NAMALWA (cell line): Measurements from ENCODE around the gene ACAT2.
"Not testable (repeated sequence)": the region's sequence is repeated elsewhere in the genome, so short reads cannot be mapped to it uniquely, and the experiment has no call there.

Experiments used
- DNase-seq: peaks from one replicate; pipeline ENCODE4 v3.0.0-alpha.2; 2015; ENCODE audit warnings: low spot score

The ACAT2 gene

GRCh38 chr6:159813781-159814180 lies 51.9 kb downstream of the ACAT2 start:
- no peak for DNase-seq

GRCh38 chr6:159815410-159815809 lies 53.6 kb downstream of the ACAT2 start:
- DNase-seq = no peak

- DNase-seq = not testable (repeated sequence)
Observed at GRCh38 chr6:159816775-159817174, 54.9 kb downstream of the ACAT2 start.

- DNase-seq = no peak
Observed at GRCh38 chr6:159817951-159818739, 56.3 kb downstream of the ACAT2 start.

- DNase-seq = no peak
Observed at GRCh38 chr6:159819098-159819497, 57.3 kb downstream of the ACAT2 start.

- no peak for DNase-seq
Observed at GRCh38 chr6:159819932-159820640, 58.2 kb downstream of the ACAT2 start.

- DNase-seq = no peak
Observed at GRCh38 chr6:159821122-159821521, 59.3 kb downstream of the ACAT2 start.

- DNase-seq = no peak
Observed at GRCh38 chr6:159821726-159822125, 59.9 kb downstream of the ACAT2 start.

- no peak for DNase-seq
Observed at GRCh38 chr6:159823953-159824352, 62.1 kb downstream of the ACAT2 start.

GRCh38 chr6:159824690-159825089 lies 62.8 kb downstream of the ACAT2 start:
- not testable (repeated sequence) for DNase-seq

- no peak for DNase-seq
Observed at GRCh38 chr6:159826004-159826403, 64.2 kb downstream of the ACAT2 start.

GRCh38 chr6:159826968-159827647 lies 65.3 kb downstream of the ACAT2 start:
- no peak for DNase-seq

GRCh38 chr6:159828074-159828473 lies 66.2 kb downstream of the ACAT2 start:
- no peak for DNase-seq
